BJ (cell line): Measurements from ENCODE around the gene RASSF6. TPM values are rescaled to one million over a fixed set of nuclear protein-coding genes. Genes with fewer than 3 reads are reported as not detected.

Source experiments
- CTCF ChIA-PET: fragments of 350-600 bp; formaldehyde crosslinking; extraction: SDS; loops from one replicate; lab custom pipeline; 2021; ENCODE audit warnings: antibody characterized with exemption, inconsistent platforms; lab: Yijun Ruan, JAX
- POLR2A ChIA-PET: fragments of 300-600 bp; sonication (Branson Sonifier 250); formaldehyde crosslinking; extraction: SDS; loops from one replicate; lab custom pipeline; 2021; ENCODE audit warnings: antibody characterized with exemption; lab: Charles Lee
- DNase-seq: peaks from one replicate; pipeline ENCODE4 v3.0.0-alpha.2; 2011; ENCODE audit warnings: low read depth
- H3K27me3 ChIP-seq: 2 replicates; pipeline ENCODE4 v1.6.0; 2011; ENCODE audit warnings: low read length; ENCODE audit not compliant: control insufficient read depth, insufficient read depth
- H3K36me3 ChIP-seq: 2 replicates; pipeline ENCODE4 v1.5.1; 2011; ENCODE audit warnings: low read length; ENCODE audit not compliant: control insufficient read depth, insufficient read depth
- H3K4me3 ChIP-seq: 2 replicates; pipeline ENCODE4 v1.5.1; 2011; ENCODE audit warnings: low read depth, mild to moderate bottlenecking, control low read depth, low read length
- polyA plus RNA-seq: library from polyadenylated mRNA; depleted of rRNA; stranded (reverse); fragments of >200 nt; gene quantifications from 2 replicates; pipeline ENCODE4 v1.2.3, GENCODE V29; 2011
- TF ChIP-seq, protein P1 (sequence below): IDR thresholded peaks from 2 replicates; pipeline ENCODE4 v1.5.1; 2011; ENCODE audit warnings: low read depth, mild to moderate bottlenecking, control low read depth, inconsistent platforms, low read length, moderate library complexity; ENCODE audit not compliant: insufficient read depth

Gene RASSF6
- polyA plus RNA-seq, 1 experiment: not detected

DNA sequence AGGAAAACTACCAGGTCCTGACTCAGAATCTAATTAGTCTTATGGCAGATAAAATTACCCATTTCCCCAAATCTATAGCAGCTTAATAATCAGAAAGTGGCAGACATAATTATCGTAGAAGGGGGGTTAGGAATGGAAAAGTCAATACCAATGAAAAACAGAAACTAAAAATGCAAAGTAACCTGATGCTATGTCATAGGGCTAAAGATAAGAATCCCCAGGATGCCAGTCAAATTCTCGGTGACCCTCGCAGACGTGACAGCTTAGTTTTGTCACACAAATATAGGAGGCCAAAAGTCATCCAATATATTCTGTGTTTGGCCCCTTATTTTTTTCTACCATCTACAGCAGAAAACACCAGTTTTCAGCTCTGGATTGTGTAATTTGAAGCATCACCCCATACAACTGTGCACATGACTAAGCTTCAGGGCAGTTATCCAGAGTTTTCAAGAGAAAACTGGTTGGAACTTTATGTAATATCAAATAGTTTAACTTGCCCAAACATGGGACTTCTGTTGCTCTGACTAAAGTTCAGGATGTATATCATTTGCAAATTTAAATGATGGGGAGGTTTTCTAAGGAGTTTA, 30.9 kb downstream of the RASSF6 start:
- no peak for DNase-seq
- Histone ChIP-seq H3K4me3 (no peak overlapping the region), H3K27me3 (no peaks in the 10 kb centered on the region), H3K36me3 (no peaks in the 10 kb centered on the region)
- ChIA-PET CTCF (interaction anchor here (0.7 to 1.7 kb wide), 4 partner anchors 10 to 449 kb away, joined by 3 to 11 read pairs (median 3); partner anchors contain the start of gene CXCL3), POLR2A (no interaction called here)
- TF ChIP-seq, protein P1, sequence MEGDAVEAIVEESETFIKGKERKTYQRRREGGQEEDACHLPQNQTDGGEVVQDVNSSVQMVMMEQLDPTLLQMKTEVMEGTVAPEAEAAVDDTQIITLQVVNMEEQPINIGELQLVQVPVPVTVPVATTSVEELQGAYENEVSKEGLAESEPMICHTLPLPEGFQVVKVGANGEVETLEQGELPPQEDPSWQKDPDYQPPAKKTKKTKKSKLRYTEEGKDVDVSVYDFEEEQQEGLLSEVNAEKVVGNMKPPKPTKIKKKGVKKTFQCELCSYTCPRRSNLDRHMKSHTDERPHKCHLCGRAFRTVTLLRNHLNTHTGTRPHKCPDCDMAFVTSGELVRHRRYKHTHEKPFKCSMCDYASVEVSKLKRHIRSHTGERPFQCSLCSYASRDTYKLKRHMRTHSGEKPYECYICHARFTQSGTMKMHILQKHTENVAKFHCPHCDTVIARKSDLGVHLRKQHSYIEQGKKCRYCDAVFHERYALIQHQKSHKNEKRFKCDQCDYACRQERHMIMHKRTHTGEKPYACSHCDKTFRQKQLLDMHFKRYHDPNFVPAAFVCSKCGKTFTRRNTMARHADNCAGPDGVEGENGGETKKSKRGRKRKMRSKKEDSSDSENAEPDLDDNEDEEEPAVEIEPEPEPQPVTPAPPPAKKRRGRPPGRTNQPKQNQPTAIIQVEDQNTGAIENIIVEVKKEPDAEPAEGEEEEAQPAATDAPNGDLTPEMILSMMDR: no peak

- TF ChIP-seq, protein P1: no peak
- DNase-seq: no peak
- no peak overlapping the region for H3K4me3 ChIP-seq
- H3K27me3 ChIP-seq: no peaks in the 10 kb centered on the region
- ChIA-PET POLR2A (no interaction called here), CTCF (interaction anchor here (0.7 kb wide), 1 partner anchor 450 kb away, joined by 3 read pairs; the partner anchor contains the start of gene CXCL3)
- no peaks in the 10 kb centered on the region for H3K36me3 ChIP-seq
Observed at GRCh38 chr4:73588613-73589012, 31.6 kb downstream of the RASSF6 start.

DNA sequence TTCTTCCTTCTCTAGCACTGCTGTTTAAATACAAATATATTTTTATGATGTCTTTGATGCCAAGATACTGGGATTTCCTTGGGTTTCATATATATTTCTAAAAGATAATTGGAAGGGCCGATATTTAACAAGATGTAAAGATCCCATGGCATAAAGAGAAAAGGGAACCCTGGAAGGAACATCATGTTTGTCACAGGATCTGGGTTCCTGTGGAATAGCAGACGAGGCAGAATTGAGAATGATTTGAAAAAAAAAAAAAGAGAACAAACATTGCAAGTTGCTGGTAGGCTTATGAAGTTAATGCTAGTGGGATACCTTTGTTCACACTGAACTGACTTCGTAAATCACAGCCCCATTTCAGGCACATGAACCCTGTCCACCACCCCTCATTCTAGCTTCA, 33.6 kb downstream of the RASSF6 start:
- ChIA-PET CTCF (interaction anchor here (1.1 kb wide), 1 partner anchor 13 kb away, joined by 5 read pairs; no protein-coding TSS in a partner anchor), POLR2A (no interaction called here)
- Histone ChIP-seq H3K36me3 (no peaks in the 10 kb centered on the region), H3K4me3 (no peak overlapping the region), H3K27me3 (no peaks in the 10 kb centered on the region)
- TF ChIP-seq, protein P1: no peak
- DNase-seq: no peak

GRCh38 chr4:73586040-73586439, 34.2 kb downstream of the RASSF6 start:
- ChIA-PET CTCF (interaction anchor here (1.9 kb wide), 1 partner anchor 12 kb away, joined by 10 read pairs; no protein-coding TSS in a partner anchor), POLR2A (no interaction called here)
- TF ChIP-seq, protein P1: no peak
- DNase-seq: no peak
- H3K36me3 ChIP-seq: no peaks in the 10 kb centered on the region
- H3K27me3 ChIP-seq: no peaks in the 10 kb centered on the region
- no peak overlapping the region for H3K4me3 ChIP-seq

DNA sequence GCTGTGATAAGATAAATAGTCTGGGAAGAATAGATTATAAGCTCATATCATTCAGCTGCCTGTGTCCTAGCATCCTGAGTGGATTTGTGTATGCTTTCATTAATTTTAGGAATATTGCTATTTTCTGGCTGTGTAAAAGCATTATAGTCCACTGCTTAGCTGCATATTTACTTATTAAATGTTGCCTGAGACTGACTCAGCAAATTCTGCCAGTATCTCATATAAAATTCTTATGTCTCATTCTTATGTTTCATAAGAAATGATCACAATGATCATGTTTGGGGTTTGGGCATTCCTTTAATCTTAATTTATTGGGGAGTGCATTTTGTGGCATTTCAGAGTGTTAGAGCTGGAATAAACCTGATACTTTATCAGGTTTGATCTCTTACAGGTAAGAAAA, 34.9 kb downstream of the RASSF6 start:
- TF ChIP-seq, protein P1: no peak
- Histone ChIP-seq H3K27me3 (no peaks in the 10 kb centered on the region), H3K4me3 (no peak overlapping the region), H3K36me3 (no peaks in the 10 kb centered on the region)
- ChIA-PET CTCF (interaction anchor here (0.6 to 1.9 kb wide), 4 partner anchors 8 to 513 kb away, joined by 3 to 10 read pairs (median 4); no protein-coding TSS in a partner anchor), POLR2A (no interaction called here)
- DNase-seq: no peak
